Fibroblast of lung (primary cell): ENCODE data around the gene PIK3C2A.

ENCODE experiments used
- CTCF ChIP-seq, 2 donors: IDR thresholded peaks in 1 of 2; conservative IDR thresholded peaks in 1 of 2; 1 replicate in 1 of 2; 2 replicates in 1 of 2; pipeline ENCODE4 v1.5.1; 2011 to 2012; ENCODE audit warnings: low read length in 2 of 2, control low read depth in 1 of 2, inconsistent platforms in 1 of 2, low read depth in 1 of 2, mild to moderate bottlenecking in 1 of 2
- EZH2 ChIP-seq: IDR thresholded peaks from 2 replicates; pipeline ENCODE4 v1.5.1; 2012; ENCODE audit warnings: low read length, control low read depth, mild to moderate bottlenecking; ENCODE audit errors: missing control alignments

- TF ChIP-seq CTCF (conservative IDR thresholded peaks at IDR 0.05 in 1 of 2, IDR thresholded peaks at IDR 0.05 in 1 of 2; ENCODE audit: low read depth in 1 of 2, low read length in 2 of 2) (no peak), EZH2 (no peak)
These were observed 27.8 kb downstream of the PIK3C2A start for GRCh38 chr11:17179970-17180369.
